ENCODE results near the gene CDC45.
A peak's percentile ranks its signal among the peaks of the same experiment; 100 is the strongest.
"Not testable (repeated sequence)": the region's sequence is repeated elsewhere in the genome, so short reads cannot be mapped to it uniquely, and the experiment has no call there.

CDC45 gene, protein sequence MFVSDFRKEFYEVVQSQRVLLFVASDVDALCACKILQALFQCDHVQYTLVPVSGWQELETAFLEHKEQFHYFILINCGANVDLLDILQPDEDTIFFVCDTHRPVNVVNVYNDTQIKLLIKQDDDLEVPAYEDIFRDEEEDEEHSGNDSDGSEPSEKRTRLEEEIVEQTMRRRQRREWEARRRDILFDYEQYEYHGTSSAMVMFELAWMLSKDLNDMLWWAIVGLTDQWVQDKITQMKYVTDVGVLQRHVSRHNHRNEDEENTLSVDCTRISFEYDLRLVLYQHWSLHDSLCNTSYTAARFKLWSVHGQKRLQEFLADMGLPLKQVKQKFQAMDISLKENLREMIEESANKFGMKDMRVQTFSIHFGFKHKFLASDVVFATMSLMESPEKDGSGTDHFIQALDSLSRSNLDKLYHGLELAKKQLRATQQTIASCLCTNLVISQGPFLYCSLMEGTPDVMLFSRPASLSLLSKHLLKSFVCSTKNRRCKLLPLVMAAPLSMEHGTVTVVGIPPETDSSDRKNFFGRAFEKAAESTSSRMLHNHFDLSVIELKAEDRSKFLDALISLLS

DNA sequence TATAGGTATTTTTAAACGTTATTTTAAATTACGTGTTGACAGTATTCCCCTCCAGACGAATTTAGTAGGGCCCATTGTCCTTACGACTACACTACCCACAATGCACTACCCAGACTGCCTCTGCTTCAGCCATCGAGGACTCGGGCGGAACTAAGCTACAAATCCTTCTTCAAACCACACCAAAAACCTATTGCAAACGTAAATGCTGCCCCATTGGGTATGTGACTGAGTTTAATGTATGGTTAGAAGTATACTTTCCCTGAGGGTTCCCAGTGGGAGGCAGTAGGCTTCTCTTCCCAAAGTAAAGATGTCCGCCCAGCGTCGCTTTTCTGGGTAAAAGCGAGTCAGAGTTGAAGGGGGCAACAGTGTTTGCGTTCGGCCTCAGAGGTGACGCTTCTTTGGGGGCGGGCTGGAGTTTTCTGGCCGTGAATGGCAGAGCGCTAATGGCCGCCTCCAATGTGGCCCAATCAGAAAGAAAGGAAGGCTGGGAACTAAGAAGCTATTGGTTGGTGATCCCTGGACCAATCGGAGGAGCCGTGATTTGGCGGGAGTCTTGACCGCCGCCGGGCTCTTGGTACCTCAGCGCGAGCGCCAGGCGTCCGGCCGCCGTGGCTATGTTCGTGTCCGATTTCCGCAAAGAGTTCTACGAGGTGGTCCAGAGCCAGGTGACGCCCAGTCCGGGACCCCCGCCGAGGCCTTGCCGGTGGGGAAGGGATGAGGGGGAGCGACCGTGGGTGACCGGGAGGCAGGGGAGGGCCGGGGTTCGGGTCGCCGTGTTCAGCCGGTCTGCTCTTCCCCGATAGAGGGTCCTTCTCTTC is at the start of gene CDC45:
Gene CDC45, plus strand, starts transcription at position 566 of the 818 bp plus-strand sequence. Its CDS starts 49 bp downstream, at position 615.
- peak; percentile 86 for DNase-seq (ENCODE audit: low read depth)

DNA sequence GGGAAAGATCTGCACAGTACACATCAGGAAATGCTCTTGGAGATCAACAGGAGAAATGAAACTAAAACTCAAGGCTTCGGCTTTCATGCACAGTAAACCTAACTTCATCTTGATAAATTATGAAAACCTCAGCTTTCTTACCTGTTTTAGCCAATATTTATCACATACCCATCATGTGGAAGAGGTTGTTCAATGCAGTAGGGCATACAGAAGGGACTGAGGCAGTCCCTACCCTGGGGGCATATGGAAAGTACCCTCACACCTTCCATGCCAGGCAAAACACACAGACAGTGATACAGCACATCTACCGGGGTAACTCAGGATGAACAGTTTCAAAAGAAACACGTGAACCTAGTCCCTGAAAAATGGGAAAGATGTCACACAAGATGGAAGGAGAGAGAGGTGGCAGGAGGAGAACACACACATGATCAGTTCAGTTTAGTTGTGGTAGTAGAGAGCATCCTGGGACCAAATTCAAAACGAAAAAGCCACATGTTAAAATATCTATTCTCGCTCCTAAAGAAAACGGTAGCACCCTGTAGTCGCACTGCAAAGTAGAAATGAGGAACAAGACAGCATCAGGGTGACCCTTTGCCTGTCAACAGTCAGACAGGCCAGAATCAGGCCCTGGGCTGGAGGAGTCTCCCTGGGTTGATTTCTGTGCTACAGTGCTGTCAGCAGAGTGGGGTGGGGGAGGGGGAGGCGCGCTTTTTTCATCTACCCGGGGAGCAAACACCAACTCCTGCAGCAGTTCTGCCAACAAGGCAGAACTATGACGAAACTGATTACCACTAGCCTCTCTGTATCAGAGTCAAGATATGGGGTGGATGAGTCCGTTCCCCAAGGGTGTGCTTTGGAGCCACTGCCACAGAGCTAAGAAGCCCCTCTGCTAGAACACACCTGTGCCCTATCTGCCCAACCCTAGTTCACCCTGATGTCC is 49.5 kb upstream of the CDC45 start:
- no peak for DNase-seq (ENCODE audit: low read depth)

DNA sequence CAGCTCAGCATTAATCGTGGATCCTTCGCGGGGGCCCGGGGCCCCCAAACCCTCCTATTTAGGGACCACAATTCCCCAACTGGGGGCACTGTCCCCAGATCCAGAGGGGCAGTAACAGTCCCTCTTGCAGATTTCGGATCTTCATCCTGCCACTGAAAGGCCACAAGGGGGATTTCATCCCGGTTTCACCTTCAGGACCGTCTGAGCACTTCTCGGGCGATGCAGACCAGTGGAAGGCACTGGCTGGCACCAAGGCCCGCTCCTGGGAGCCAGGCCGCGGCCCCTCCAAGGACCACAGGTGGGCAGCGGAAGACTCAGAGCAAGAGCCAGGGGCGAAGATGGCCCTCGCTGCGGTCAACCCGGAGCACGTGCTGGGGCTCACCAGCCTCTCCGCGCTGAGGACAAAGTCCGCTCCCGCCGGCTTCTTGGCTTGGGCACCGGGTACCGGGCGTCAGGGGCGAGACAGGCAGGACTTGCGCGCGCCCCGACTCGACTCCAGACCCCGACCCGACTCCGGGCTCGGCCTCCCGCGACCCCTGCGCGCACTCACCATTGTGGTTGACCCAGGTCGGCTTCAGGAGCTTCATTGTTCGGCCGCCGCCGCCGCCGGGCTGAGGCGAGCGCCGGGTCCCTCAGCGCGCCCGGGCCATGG is 48.7 kb upstream of the CDC45 start:
- DNase-seq (ENCODE audit: low read depth): no peak

DNA sequence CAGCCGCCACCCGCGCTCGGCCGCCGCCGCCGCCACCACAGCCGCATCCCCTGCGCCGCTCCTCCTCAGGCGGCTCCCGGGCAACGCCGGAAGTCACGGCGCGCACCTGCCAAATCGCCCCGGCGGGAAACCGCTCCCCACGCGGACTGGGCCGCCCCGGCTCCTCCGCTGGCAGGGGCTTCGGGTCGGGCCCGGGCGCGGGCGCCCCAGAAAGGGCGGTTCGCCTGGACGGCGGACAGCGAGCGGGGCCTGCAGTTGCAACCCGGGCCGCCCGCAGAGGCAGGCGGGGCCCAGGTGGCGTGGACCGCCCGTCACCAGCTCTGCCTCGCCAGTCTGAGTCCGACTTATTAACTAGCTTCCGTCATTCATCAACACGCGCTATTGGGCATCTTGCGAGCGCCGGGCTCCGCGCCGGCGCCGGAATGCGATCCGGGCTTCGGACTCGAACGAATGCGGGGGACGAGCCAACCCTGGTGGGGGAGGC is 48.0 kb upstream of the CDC45 start, which contains the start of gene HIRA:
Gene HIRA, minus strand, starts transcription at position 85 of the 484 bp plus-strand sequence. CDS start 257 bp downstream, outside the sequence.
- peak; percentile 82 for DNase-seq (ENCODE audit: low read depth)

DNA sequence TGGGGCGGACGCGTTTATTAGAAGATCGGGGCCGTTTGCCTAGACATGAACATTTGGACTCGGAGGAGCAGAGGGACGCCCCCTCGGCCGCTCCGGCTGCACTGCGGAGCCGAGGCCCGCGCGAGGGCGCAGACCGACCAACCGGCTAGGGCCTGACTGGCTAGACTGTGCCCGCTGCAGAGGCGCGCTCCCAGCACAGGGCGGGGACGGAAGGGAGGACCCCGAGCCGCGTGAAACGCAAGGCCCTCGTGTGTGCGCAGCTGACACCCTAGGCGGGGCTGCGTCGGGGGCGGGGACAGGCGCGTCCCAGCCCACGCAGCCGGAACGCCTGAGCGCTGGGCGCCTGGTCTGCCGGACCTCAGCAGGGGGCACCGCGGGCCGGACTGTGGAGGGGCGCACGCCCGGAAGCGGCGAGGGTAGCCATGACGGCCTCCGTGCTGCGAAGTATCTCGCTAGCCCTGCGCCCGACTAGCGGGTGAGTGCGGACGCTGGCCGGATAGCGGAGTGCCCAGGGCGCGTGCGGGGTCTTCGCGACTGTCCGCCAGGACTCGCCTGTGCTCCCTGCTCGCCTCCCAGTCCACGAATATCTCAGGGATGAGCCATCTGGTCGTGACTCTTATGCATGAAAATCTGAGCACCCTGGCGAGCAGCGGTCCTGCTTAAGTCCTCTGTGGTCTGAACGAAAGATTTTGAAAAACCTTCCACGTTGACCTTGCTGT is 47.4 kb upstream of the CDC45 start, which contains the start of gene MRPL40:
Gene MRPL40, plus strand, starts transcription at position 413 of the 719 bp plus-strand sequence. Its CDS starts 10 bp downstream, at position 423.
- peak; percentile 79 for DNase-seq (ENCODE audit: low read depth)

DNA sequence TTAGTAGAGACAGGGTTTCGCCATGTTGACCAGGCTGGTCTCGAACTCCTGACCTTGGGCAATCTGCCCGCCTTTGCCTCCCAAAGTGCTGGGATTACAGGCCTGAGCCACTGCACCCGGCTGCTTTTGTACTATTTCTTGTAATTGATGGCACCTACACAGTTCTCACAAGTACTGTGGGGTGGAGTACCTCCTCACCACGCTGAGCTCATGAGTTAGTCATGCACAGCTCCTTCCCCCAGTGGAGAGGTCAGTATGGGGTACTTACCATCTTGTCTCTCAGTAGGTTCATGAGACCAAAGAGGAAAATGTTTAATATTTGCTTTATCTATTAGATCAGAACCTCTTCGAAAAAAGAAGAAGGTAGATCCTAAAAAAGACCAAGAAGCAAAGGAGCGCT is 45.3 kb upstream of the CDC45 start:
- DNase-seq (ENCODE audit: low read depth): no peak

DNA sequence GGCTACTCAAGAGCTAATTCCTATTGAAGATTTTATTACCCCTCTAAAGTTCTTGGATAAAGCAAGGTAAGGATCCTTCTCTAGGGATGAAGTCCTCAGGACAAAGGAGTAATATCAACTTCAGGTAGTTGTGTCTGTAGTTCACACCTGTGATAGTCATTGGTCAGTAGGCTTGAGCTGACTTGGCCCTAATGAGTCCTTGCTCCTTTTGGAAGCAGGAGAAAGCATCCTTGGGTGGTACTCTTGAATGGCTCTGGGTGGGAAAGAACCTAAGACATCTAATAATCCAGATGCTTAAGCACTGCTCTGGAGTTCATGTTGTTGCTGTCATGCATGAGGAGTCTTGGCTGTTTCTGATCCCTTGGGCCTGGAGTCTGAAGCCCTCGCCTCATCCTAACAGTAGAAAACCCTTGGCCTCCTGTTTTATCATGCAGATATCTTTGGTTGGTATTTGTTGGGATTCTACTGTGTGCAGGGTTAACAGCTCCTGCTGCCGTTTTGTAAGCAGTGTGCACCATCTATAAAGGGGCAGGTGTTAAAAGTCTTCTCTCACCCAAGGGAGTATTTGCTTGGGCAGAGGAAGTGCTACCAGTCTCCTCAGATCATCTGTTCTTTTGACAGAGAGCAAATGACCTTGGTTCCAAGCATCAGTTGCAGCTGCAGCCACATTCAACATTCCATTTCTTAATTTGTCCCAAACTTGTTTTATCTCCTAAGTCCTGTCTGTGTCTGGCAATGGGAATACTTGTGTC is 44.7 kb upstream of the CDC45 start:
- DNase-seq (ENCODE audit: low read depth): no peak

DNA sequence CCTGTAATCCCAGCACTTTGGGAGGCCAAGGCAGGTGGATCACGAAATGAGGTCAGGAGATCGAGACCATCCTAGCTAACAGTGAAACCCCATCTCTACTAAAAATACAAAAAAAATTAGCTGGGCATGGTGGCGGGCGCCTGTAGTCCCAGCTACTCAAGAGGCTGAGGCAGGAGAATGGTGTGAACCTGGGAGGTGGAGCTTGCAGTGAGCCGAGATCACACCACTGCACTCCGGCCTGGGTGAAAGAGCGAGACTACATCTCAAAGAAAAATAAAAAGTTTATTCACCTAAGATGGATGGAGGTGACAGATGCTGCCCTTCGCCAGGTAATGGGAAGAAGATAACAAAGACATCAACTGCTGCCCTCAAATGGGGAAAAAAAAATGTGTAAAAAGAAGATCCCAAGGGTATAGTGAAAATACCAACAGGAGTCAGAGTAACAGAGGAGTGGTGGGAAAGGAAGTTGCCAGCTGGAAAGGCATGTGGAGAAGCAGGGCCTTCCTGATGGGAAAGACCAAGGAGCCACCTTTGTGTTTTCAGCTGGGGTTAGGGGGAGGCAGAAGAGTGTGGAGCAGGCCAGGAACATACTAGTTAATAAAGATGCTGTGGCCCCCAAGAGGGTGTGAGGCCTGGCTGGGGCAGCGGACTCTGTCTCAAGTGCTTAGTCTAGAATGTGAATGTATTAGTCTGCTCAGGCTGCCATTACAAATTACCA is 43.1 kb upstream of the CDC45 start:
- not testable (repeated sequence) for DNase-seq (ENCODE audit: low read depth)

DNA sequence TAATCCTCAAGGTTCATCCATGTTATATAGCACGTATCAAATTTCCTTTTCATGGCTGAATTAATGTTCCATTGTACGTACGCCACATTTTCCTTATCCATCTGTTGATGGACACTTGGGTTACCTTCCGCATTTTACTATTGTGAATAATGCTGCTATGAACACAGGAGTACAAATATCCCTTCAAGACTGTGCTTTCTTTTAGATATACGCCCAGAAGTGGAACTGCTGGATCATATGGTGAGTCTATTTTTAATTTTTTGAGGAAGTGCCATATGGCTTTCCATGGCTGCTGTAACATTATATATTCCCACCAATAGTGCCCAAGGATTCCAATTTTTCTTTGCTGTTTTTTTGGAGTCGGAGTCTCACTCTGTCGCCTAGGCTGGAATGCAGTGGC is 41.4 kb upstream of the CDC45 start:
- DNase-seq (ENCODE audit: low read depth): no peak

DNA sequence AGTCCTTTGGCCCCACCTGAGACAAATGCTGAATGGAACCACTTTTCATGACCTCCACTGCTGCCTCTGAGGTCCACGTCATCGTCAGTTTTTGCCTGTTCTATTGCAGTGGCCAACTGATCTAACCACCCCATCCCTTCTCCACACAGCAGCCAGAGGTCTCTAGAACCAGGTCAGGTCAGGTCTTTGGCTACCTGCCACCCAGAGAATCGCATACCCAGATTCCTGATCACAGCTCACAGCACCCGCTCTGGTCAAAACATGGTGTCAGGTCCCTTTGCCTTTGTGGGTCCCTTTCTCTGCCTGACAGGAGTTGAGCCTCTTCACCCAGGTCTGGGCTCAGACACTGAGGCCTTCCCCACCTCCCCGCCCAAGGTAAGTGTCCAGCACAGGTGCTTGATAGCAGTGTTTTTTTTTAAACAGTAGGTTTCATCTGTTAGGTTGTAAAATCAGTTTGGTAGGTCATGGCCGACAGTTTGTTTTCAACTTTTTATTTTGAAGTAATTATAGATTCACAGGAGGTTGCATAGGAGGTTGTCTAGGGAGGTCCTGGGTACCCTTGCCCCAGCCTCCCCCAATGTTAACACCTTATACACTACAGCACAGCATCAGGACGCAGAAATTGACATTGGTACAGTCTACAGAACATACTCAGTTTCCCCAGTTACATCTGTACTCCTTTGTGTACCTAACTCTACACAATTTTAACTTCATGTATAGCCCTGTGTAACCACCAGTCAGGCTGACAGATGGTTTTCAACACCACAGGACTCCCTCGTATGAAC is 39.1 kb upstream of the CDC45 start:
- no peak for DNase-seq (ENCODE audit: low read depth)

DNA sequence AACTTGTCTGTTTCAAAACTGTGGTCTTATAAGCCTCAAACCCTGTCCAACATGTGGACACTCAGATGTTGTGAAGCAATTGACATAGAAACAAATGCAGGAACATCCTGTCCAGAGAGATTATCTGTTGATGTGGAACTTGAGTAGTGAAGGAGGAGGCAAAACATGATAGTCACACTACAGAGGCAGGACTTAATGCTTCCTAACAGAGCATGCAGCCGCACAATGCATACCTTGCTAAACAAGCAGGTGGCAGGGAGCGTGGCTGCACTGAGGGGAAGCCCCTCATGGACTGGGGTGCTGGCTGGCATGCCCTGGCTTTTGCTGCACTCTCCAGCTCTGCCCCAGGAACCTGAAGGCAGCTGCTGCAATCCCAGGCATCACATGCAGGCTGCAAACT is 37.6 kb upstream of the CDC45 start:
- no peak for DNase-seq (ENCODE audit: low read depth)

DNA sequence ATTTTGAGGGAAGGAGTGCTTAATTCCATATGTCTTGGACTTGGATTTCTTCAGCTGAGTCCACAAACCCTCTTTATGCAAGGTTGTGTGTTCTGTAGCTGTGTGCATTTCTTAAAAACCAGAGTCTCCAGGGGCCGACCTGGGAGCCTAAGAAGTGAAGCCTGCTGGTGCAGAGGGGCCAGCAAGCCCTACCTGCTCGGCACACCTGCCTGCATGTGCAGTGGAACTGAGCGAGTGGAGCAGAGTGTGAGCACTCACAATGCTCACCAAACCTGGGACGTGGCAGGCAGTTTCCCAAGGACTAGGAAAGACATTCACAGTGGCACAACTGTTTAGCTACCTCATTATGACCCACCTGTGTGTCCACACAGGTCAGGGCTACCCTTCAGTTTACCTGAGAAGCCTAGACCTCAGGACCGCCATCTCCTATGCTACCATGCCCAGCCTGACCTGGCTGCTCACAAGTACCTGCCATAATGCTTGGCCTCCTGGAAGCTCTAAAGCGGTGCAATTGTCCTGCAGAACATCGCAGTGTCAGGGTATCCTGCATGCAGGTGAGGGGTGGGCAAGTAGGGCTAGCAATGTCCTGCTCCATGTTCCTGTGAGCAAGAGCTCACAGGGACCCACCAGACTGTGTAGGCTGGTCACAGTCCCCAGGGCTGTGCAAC is 36.0 kb upstream of the CDC45 start:
- no peak for DNase-seq (ENCODE audit: low read depth)

DNA sequence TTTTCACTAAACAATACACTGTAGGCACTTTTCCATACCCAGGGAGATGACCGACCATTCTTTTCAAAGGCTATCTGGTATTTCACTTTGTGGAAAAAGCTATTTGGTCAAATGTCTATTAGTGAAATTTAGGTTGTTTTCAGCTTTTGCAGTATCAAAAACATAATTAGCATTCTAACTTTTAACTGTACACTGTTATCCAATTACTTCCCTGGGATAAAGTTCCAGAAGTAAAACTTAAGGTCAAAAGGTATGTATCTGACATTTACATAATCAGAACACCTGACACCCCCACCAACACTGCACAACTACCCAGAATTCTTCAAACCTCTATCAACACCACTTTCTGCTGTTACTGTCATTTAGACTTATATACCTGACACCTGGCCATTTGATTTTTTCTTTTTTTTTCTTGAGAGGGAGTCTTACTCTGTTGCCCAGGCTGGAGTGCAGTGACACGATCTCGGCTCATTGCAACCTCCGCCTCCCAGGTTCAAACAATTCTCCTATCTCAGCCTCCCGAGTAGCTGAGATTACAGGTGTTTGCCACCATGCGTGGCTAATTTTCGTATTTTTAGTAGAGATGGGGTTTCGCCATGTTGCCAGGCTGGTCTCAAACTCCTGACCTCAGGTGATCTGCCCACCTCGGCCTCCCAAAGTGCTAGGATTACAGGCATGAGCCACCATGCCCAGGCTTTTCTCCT is 34.3 kb upstream of the CDC45 start:
- not testable (repeated sequence) for DNase-seq (ENCODE audit: low read depth)

DNA sequence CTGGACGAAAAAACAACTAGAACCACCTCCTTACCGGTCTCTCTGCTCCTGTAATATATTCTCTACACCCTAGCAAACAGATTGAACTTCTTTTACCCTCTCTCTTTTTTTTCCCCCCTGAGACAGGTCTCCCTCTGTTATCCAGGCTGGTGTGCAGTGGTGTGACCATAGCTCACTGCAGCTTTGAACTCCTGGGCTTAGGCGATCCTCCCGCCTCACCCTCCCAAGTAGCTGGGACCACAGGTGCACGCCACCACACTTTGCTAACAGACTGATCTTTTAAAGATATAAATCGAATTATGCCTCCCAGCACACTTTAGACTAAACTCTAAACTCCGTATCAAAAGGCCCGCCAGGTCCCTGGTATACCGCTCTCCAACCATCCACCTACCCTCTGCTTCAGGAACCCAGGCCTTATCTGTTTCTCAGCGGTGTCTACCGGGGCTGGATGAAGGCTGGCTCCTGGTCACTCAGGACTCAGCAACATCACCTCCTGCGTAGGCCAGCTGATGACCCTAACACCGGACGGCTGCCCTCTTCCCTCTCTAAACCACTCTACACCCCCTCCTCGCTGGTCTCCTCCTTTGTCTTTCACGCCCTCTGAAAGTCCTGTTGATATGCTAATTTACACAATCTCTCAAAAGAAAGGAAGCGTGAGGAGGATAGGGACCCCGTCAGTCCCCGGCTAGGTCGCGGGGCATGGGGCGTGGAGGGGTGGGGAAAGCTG is 33.0 kb upstream of the CDC45 start:
- no peak for DNase-seq (ENCODE audit: low read depth)

DNA sequence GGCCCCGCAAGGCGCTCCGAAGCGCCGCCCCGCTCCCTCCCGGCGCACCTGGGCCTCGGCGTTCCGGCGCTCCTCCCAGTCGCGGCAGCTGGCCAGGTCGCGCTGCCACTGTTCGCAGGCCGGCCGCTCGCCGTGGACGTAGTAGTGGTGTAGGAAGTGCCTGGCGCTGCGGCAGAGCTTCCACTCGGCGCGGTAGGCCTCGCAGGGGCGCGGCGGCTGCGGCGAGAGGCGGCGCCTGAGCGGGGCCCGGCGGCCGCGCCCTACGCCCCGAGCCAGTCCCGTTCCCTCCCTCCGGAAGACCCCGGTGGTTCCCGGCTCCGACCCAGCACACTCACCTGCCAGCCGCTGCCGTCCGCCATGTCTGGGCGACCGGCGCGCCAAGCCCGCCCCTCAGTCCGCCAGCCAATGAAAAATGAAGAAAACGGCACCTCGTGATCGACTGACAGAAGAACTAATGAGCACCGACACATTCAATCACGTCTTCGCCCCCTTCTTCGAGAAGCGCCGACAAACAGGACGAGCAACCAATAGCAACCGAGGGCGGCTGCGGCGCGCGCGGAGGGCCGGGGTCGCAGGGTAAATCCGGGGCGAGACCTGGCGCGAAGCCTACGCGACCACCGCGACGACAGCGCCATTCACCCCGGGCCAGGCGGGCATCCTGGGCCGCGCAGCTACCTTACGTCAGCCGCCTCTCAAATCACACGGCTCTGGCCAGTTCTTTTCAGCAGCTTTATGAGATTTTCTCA is 32.2 kb upstream of the CDC45 start, which contains the start of gene C22orf39:
Gene C22orf39, minus strand, starts transcription at position 382 of the 746 bp plus-strand sequence. Its CDS starts 23 bp downstream, at position 359.
- DNase-seq (ENCODE audit: low read depth): peak; percentile 82

All from activated T-helper 1 cell treated with Interleukin-2 at 50 U/mL for 16 hours (primary cell).